KG1 (cell line): ENCODE data around the gene DEFB116.

ENCODE experiments used
- DNase-seq: peaks from one replicate; lab custom pipeline; 2025; lab: John Stamatoyannopoulos, UW

The DEFB116 gene, protein sequence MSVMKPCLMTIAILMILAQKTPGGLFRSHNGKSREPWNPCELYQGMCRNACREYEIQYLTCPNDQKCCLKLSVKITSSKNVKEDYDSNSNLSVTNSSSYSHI

DNA sequence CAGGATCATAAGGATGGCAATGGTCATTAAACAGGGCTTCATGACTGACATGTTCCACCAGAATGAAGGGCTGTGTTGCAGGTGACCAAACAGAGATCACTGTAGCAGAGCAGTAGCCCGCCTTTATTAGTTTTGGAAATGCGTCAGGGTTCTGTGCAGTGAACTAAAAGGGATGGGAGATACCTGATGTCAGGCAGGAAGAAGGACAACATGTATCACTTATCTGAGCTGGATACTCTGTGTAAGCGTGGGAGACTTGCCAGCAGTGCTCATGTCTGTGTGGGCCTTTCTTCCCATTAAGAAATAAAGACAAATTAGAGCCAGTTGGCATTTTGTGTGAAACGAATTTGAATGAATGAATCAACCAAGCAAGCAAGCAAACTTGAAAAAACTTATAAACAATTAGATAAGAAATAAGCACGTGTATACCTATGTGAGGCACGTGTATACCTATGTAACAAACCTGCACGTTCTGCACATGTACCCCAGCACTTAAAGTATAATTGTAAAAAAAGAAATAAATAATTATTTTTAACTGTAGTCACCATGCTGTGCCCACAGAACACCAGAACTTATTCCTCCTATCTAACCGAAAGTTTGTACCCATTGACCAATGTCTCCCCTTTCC, at the start of gene DEFB116:
DEFB116 (minus strand) TSS at position 51 of the 628 bp plus-strand sequence; CDS start at position 51, 0 bp downstream.
- no peak for DNase-seq

DNA sequence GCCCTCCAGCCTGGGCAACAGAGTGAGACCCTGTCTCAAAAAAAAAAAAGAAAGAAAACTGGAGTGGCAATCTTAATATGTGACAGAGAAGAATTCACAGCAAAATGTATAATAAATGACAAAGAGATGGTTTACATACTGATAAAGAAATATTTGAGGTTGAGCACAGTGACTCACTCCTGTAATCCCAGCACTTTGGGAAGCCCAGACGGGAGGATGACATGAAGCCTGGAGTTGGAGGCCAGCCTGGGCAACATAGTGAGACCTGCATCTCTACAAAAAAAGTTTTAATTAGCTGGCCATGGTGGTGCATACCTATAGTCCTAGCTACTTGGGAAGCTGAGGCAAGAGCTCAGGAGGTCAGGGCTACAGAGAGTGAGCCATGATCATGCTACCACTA, 47.6 kb upstream of the DEFB116 start:
- no peak for DNase-seq

DNA sequence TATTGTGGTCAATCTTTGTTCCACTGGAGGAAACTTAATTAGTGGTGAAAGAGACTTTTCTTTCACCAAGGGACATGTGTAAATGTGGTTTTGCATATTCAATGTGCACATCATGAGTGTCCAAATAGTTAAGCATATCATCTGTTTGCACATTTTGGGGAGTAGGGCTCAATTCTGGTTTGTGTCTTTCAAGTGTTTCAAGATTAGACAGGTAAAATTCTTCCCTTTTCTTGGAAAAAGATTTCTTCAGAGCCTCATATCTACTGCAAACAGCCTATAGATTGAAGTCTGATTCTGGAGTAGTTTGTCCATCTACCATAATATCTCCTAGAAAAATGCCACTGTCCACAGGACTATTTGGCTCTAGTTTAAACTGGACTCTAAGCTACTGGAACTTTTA, 33.1 kb upstream of the DEFB116 start:
- no peak for DNase-seq

DNA sequence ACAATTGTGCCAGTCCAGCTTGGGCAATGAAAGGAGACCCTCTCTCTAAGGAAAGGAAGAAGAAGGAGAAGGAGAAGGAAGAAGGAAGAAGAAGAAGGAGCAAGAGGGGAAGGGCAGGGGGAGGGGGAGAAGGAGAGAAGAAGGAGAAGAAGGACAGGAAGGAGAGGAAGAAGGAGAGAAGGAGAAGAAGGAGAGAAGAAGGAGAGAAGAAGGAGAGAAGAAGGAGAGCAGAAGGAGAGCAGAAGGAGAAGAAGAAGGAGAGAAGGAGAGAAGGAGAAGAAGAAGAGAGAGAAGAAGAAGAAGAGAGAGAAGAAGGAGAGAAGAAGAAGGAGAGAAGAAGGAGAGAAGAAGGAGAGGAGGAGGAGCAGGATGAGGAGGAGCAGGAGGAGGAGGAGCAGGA, 22.5 kb upstream of the DEFB116 start:
- no peak for DNase-seq

- no peak for DNase-seq
These were observed 14.1 kb upstream of the DEFB116 start for GRCh38 chr20:31322504-31322903.

- DNase-seq, result peak; percentile 1
These were observed 23.4 kb downstream of the DEFB116 start for GRCh38 chr20:31284964-31285363.

GRCh38 chr20:31278178-31278577, 30.2 kb downstream of the DEFB116 start:
- no peak for DNase-seq

DNA sequence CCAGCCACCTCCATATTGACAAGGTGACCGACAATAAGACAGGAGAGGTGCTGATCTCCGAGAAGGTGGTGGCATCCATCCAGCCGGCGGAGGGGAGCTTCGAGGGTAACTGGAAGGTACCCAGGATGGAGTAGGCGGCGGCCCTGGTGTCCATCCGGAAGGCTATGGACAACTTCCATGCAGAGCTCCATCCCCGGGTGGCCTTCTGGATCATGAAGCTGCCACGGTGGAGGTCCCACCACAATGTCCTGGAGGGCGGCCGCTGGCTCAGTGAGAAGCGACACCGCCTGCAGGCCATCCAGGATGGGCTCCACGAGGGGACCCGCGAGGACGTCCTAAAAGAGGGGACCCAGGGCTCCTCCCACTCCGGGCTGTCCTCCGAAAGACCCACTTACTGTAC, 33.9 kb downstream of the DEFB116 start:
- no peak for DNase-seq

GRCh38 chr20:31260326-31260932, 48.0 kb downstream of the DEFB116 start:
- DNase-seq, result peak; percentile 2

GRCh38 chr20:31257364-31257763, 51.0 kb downstream of the DEFB116 start, which contains the start of gene DEFB115:
Gene DEFB115 (plus strand): TSS chr20:31257664. CDS start chr20:31257664, 0 bp downstream.
- no peak for DNase-seq

DNA sequence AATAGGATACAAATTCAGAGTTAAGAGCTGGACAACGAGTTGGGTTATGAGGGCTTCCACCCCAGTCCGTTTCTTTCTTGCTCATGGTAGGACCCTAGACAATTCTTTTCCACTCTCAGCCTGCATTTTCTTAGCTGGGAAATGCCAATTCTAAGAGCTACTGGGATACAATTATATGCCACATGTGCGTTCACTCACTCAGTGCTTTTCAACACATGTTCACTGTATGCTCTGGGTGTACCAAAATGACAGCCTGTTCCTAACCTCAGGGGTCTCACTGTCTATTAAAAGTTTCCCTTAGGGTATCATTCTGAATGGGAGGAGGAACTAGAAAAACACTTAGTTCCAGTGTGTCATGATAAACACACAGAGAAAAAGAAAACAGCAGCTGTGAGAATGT, 51.4 kb downstream of the DEFB116 start:
- DNase-seq, result no peak
